Heart right ventricle (tissue), 16 donors: ENCODE measurements around the gene GRID2IP. TPM values are rescaled to one million over a fixed set of nuclear protein-coding genes. Genes with fewer than 3 reads are reported as not detected.

Experiments
- ATAC-seq, 8 donors: fragments of 200-7000 bp; cut with Tn5 transposase; one replicate each; pipeline ENCODE4 v1.9.1; 2020; ENCODE audit warnings: mild to moderate bottlenecking in 8 of 8, moderate library complexity in 8 of 8, moderate number of reproducible peaks in 1 of 8
- DNase-seq, 2 donors: peaks; one replicate each; pipeline ENCODE4 v3.0.0-alpha.2; 2020
- H3K27ac ChIP-seq, 10 donors: fragments of 200-600 bp; sonication (generic) in 2 of 10; one replicate each; pipeline versions ENCODE4 v1.5.0 to v1.8.0; 2020 to 2022; ENCODE audit warnings: mild to moderate bottlenecking in 3 of 10
- H3K27me3 ChIP-seq, 7 donors: fragments of 200-600 bp; one replicate each; pipeline ENCODE4 v1.8.0; 2021 to 2022; ENCODE audit warnings: mild to moderate bottlenecking in 2 of 7
- H3K36me3 ChIP-seq, 9 donors: fragments of 200-600 bp; sonication (generic) in 1 of 9; one replicate each; pipeline versions ENCODE4 v1.5.0 to v1.8.0; 2020 to 2022; ENCODE audit warnings: mild to moderate bottlenecking in 2 of 9
- H3K4me1 ChIP-seq, 9 donors: fragments of 200-600 bp; sonication (generic) in 1 of 9; one replicate each; pipeline versions ENCODE4 v1.5.0 to v1.8.0; 2020 to 2022; ENCODE audit warnings: mild to moderate bottlenecking in 4 of 9
- H3K4me3 ChIP-seq, 10 donors: fragments of 200-600 bp; sonication (generic) in 2 of 10; one replicate each; pipeline versions ENCODE4 v1.5.0 to v1.8.0; 2020 to 2022; ENCODE audit warnings: mild to moderate bottlenecking in 7 of 10, moderate library complexity in 2 of 10
- H3K9me3 ChIP-seq, 11 donors: fragments of 200-600 bp in 10 of 11; sonication (generic) in 2 of 11; one replicate each; pipeline versions ENCODE4 v1.5.0 to v1.8.0; 2013 to 2022; ENCODE audit warnings: mild to moderate bottlenecking in 2 of 11, control low read depth in 1 of 11, moderate library complexity in 1 of 11
- WGBS, 2 donors: extraction: QIAGEN DNeasy Blood & Tissue Kit; methylation state at CpG; one replicate each; pipeline ENCODE4 v1.1.7; 2013; ENCODE audit warnings: inconsistent platforms in 1 of 2; 5-methylcytosine and 5-hydroxymethylcytosine counted together
- intact Hi-C, 10 donors: fragments of 100-400 bp; cut with DNase I; formaldehyde crosslinking; loops; one replicate each; pipeline versions ENCODE4 v1.11.1 to v1.14.2; 2022
- polyA plus RNA-seq, 2 donors: library from polyadenylated mRNA; stranded (reverse); fragments of 200-250 nt; gene quantifications; one replicate each; pipeline ENCODE4 v1.2.3, GENCODE V29; 2013
- total RNA-seq, 10 donors: library from RNA; stranded (reverse); fragmentation: NEBNext Ultra II Directional in 3 of 10; extraction: Animal tissue kit (Norgen Biotek cat#: 25700) in 3 of 10; gene quantifications; one replicate each; pipeline versions ENCODE4 v1.2.1 to v1.2.4, GENCODE V29; 2021 to 2023
- TF ChIP-seq, protein P1 (sequence below), 9 donors: fragments of 200-600 bp; sonication (generic) in 2 of 9; IDR thresholded peaks; one replicate each; pipeline versions ENCODE4 v1.5.0 to v1.8.0; 2021 to 2022; ENCODE audit warnings: antibody characterized with exemption in 9 of 9, mild to moderate bottlenecking in 5 of 9, moderate library complexity in 1 of 9
- donor health status: Arrhythmogenic right ventricular cardiomyopathy.
- donor health status: ischemic (EF 13 %, LVEDD 7.1; RV severe dilation, severe dysfunction).
- donor health status: healthy with polysubstance abuse.
- donor health status: DM: no; HTN: yes; CAD: no.
- donor health status: DM: no; HTN: no; CAD: no.
- donor health status: ischemic (EF 25% LVEDD 6.9; RV normal size, moderate dysfunction).
- donor health status: ischemic (EF 25% LVEDD 5.7; RV mildly dilated, moderate dysfunction).
- donor health status: healthy.
- donor health status: DM: yes; HTN: yes; CAD: no.
- donor health status: Ischemic cardiomyopathy.
- donor health status: ischemic (EF 35%, LVEDD 5.7; RV mildly dilated, moderate dysfunction).
- donor health status: nonischemic (EF 11% LVEDD 7.7; RV severe dilation, severe dysfunction).
- donor health status: DM: yes; HTN: yes; CAD: no.
- donor health status: PGD.
- donor health status: ischemic (EF 29% LVEDD 5.4; RV normal size, mild dysfunction).
- donor health status: nonischemic (EF 23%, LVEDD 6.1; RV moderate dilation, normal function).

Gene GRID2IP
- total and polyA plus RNA-seq, 12 donors, result 0.01 to 0.15 (median 0.11) TPM; not detected in 9

DNA sequence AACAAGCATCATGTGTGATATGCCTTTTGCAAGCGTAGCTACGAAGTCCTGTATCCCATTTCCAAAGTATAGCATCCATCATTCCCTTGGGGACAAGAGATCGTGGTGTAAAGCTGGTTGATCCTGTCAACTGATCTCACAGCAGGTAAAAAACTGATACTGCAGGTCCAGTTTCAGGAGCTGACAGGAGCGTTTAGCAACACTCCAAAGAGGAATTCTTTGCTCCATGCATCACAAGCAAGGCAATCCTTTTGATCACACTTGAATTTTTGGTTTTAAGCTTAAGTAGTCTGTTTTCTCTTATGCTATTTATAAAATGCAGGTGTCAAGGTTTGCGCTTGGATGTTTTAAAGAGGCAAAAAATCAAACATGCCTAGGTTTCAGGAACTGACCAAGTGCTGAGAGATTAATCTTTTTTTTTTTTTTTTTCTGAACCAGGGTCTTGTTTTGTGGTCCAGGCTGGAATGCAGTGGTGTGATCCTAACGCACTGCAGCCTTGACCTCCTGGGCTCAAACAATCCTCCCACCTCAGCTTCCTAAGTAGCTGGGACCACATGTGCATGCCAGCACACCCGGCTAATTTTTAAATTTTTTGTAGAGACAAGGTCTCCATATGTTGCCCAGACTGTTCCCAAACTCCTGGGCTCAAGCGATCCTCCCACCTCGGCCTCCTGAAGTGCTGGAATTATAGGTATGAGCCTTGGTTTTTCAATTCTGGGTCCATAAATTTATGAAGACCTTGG, 24.2 kb upstream of the GRID2IP start:
- Histone ChIP-seq H3K27me3 (peaks cover 0 to 5% (median 0%) of the 10 kb centered on the region in 7 donors), H3K9me3 (no peaks in the 10 kb centered on the region), H3K4me1 (peaks cover 0 to 15% (median 7%) of the 10 kb centered on the region in 9 donors), H3K4me3 (no peak overlapping the region), H3K27ac (no peak overlapping the region), H3K36me3 (peaks cover 0 to 12% (median 0%) of the 10 kb centered on the region in 9 donors)
- no peak for DNase-seq
- WGBS, 2 donors, result 76 to 83% methylated on average over 9 of the region's 9 CpGs
- intact Hi-C loops, result loop anchor here in 1 of 10 donors (10.0 kb wide), 1 partner anchor 61 kb away; no protein-coding TSS in a partner anchor
- TF ChIP-seq, protein P1, sequence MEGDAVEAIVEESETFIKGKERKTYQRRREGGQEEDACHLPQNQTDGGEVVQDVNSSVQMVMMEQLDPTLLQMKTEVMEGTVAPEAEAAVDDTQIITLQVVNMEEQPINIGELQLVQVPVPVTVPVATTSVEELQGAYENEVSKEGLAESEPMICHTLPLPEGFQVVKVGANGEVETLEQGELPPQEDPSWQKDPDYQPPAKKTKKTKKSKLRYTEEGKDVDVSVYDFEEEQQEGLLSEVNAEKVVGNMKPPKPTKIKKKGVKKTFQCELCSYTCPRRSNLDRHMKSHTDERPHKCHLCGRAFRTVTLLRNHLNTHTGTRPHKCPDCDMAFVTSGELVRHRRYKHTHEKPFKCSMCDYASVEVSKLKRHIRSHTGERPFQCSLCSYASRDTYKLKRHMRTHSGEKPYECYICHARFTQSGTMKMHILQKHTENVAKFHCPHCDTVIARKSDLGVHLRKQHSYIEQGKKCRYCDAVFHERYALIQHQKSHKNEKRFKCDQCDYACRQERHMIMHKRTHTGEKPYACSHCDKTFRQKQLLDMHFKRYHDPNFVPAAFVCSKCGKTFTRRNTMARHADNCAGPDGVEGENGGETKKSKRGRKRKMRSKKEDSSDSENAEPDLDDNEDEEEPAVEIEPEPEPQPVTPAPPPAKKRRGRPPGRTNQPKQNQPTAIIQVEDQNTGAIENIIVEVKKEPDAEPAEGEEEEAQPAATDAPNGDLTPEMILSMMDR (IDR thresholded peaks at IDR 0.05), result no peak
- ATAC-seq, result no peak

DNA sequence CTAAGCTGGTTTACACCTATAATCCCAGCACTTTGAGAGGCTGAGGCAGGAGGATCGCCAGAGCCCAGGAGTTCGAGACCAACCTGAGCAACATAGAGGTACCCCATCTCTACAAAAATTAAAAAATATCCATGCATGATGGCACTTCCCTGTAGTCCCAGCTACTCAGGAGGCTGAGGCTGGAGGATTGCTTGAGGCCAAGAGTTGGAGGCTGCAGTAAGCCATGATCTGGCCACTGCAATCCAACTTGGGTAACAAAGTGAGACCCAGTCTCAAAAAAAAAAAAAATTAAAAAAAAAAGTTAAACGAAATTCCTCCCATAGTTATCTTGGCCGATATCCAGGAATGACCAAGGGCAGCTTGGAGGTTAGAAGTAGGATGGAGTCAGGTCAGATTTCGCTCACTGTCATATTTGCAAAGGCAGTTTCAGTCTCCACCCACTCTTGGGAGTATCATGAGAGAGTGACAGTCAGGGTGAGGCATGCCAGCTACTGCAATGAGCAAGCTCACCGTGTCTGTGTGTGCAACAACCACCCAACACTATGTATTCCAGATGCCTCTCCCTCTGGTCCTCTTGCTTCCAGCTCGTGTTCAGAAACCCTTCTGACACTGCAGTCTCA, 20.0 kb upstream of the GRID2IP start:
- ATAC-seq (no peak), DNase-seq (no peak)
- no peak overlapping the region for H3K27ac ChIP-seq
- no peaks in the 10 kb centered on the region for H3K9me3 ChIP-seq
- no peaks in the 10 kb centered on the region for H3K36me3 ChIP-seq
- no peak overlapping the region for H3K4me3 ChIP-seq
- intact Hi-C loops, result loop anchor here in 1 of 10 donors (10.0 kb wide), 1 partner anchor 56 kb away; no protein-coding TSS in a partner anchor
- H3K27me3 ChIP-seq, result peaks cover 0 to 9% (median 0%) of the 10 kb centered on the region in 7 donors
- 60 to 62% methylated on average over 7 of the region's 7 CpGs for WGBS, 2 donors
- peaks cover 0 to 2% (median 0%) of the 10 kb centered on the region in 9 donors for H3K4me1 ChIP-seq
- TF ChIP-seq, protein P1 (IDR thresholded peaks at IDR 0.05), result no peak

DNA sequence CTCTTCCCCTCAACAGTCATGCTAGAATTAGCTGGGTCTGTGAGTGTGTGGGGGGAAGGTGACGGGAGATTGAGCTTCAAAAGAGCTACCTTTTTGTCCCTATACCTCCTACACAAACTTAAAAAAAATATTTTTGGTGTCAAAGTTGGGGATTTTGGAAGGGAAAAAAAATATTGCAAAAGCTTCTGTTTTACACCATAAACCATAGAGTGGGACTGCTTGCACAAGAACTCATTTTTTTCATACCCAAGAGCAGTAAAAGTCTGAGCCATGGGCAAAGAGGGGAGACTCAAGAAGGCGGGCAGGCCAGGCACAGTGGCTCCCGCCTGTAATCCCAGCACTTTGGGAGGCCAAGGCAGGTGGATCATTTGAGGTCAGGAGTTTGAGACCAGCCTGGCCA, 16.6 kb upstream of the GRID2IP start:
- Histone ChIP-seq H3K4me1 (no peaks in the 10 kb centered on the region), H3K27ac (no peak overlapping the region), H3K27me3 (peaks cover 0 to 9% (median 0%) of the 10 kb centered on the region in 7 donors), H3K9me3 (no peaks in the 10 kb centered on the region), H3K36me3 (no peaks in the 10 kb centered on the region), H3K4me3 (no peak overlapping the region)
- TF ChIP-seq, protein P1 (IDR thresholded peaks at IDR 0.05), result no peak
- intact Hi-C loops, result loop anchor here in 1 of 10 donors (10.0 kb wide), 1 partner anchor 53 kb away; no protein-coding TSS in a partner anchor
- DNase-seq (no peak), ATAC-seq (no peak)
- WGBS, 2 donors, result 85 to 87% methylated on average over 3 of the region's 3 CpGs

DNA sequence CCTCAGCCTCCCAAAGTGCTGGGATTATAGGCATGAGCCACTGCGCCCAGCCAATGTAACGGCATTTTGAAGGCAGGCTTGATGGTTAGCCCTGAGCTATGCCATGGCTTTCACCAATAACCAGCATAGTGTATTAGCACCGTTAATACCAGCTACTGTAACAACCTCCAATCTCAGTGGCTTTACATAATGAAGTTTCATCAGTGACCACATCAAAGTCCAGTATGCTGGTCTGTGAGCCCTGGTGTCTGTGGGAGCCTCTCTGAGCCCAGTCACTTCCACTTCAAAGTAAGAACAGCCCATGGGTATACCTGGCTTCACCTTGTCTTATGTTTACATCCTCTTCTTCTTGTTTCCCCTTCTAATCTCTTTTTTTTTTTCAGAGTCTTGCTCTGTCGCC, 14.4 kb upstream of the GRID2IP start:
- TF ChIP-seq, protein P1 (IDR thresholded peaks at IDR 0.05), result no peak
- H3K27me3 ChIP-seq, result peaks cover 0 to 4% (median 0%) of the 10 kb centered on the region in 7 donors
- H3K36me3 ChIP-seq, result no peaks in the 10 kb centered on the region
- DNase-seq, result no peak
- H3K9me3 ChIP-seq, result no peaks in the 10 kb centered on the region
- no peak overlapping the region for H3K27ac ChIP-seq
- intact Hi-C loops, result loop anchor here in 1 of 10 donors (10.0 kb wide), 1 partner anchor 51 kb away; no protein-coding TSS in a partner anchor
- H3K4me3 ChIP-seq, result no peak overlapping the region
- 87 to 91% methylated on average over 4 of the region's 4 CpGs for WGBS, 2 donors
- no peaks in the 10 kb centered on the region for H3K4me1 ChIP-seq
- no peak for ATAC-seq
